H1 (cell line): ENCODE results near the gene GALNT18. TPM values are rescaled to one million over a fixed set of nuclear protein-coding genes. Genes with fewer than 3 reads are reported as not detected.

Experiments used
- SRF ChIP-seq: IDR thresholded peaks from 2 replicates; pipeline ENCODE4 v1.6.1; 2011; ENCODE audit warnings: mild to moderate bottlenecking, low read depth, low read length, moderate library complexity
- polyA plus RNA-seq, 7 experiments: library from polyadenylated mRNA; depleted of rRNA in 3 of 7; stranded (reverse) in 5 of 7; unstranded in 2 of 7; fragments of >200 nt in 5 of 7; fragments of 200-250 nt in 2 of 7; gene quantifications; 1 replicate in 5 of 7; 2 replicates in 1 of 7; 4 replicates in 1 of 7; pipeline versions ENCODE4 v1.2.1 to v1.2.3, GENCODE V29; 2011 to 2013; ENCODE audit warnings: missing spikeins in 2 of 7, mixed read lengths in 2 of 7
- total RNA-seq: library from RNA; stranded (reverse); fragmentation: NEBNext Ultra II Directional; extraction: Animal tissue kit (Norgen Biotek cat#: 25700); gene quantifications from 2 replicates; pipeline ENCODE4 v1.2.1, GENCODE V29; 2021

GALNT18 gene
- total and polyA plus RNA-seq, 2 of the 8 experiments (the other 6 are each of a cell fraction or from before 2014, with no cell fraction given), result 6.0 to 9.4 TPM

GRCh38 chr11:11424688-11425087 lies 197.1 kb downstream of the GALNT18 start (continued):
- TF ChIP-seq SRF, result no peak
